Measurements from ENCODE around the gene IFNK. TPM values are rescaled to one million over a fixed set of nuclear protein-coding genes. Genes with fewer than 3 reads are reported as not detected.

Gene IFNK
- total RNA-seq, 2 experiments from 2014 or later: not detected

DNA sequence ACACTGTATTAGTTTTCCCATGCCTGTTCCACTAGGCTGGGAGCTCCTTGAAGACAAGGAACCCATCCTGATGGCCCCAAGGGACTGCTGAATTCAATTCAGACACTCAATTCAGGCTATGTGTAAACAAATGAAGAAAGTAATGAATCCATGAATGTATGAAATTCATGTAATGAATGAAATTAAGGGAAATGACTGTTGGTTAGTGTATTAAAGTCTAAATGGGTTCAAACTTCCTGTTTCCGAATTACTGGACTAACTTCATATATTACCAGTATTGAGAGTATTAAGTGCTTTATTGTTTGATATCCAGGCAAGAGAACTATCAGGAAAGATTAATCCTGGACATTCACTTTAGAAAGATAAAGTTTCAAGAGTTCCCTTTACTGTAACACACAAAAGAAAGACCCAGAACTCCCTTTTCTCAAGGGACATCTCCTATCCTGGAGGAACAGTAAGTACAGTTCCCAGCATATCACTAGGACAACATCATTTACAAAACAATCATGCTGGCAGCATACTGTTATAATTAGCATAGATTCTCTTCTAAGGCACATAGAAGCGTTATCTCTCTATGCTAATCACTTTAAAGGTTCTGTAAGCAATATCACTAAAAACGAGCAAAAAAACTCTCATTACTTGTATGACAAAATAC is 28.5 kb upstream of the IFNK start:
- no peaks in the 10 kb centered on the region for H3K4me1 ChIP-seq (ENCODE audit: insufficient read depth, low read length)
- no peaks in the 10 kb centered on the region for H3K36me3 ChIP-seq (ENCODE audit: insufficient read depth, low read length)
- H3K27ac ChIP-seq (ENCODE audit: low read depth in 1 of 2, low read length in 2 of 2): no peak overlapping the region
- intact Hi-C loops (cut with DNase I, micrococcal nuclease): loop anchor here in 1 of 2 experiments (10.0 kb wide), 1 partner anchor 71 kb away; no protein-coding TSS in a partner anchor
- H3K27ac Mint-ChIP-seq: no peak overlapping the region
- H3K4me3 ChIP-seq (ENCODE audit: low read length): no peak overlapping the region
- ChIA-PET CTCF (no interaction called here), POLR2A (no interaction called here)
- peaks cover 6% of the 10 kb centered on the region for H3K36me3 Mint-ChIP-seq (ENCODE audit: low read depth)
- no peaks in the 10 kb centered on the region for H3K27me3 Mint-ChIP-seq
- H3K4me3 Mint-ChIP-seq: no peak overlapping the region
- no peaks in the 10 kb centered on the region for H3K4me1 Mint-ChIP-seq (ENCODE audit: low read depth)
- no peak for ATAC-seq (ENCODE audit: poor library complexity)
- TF ChIP-seq, protein P1, sequence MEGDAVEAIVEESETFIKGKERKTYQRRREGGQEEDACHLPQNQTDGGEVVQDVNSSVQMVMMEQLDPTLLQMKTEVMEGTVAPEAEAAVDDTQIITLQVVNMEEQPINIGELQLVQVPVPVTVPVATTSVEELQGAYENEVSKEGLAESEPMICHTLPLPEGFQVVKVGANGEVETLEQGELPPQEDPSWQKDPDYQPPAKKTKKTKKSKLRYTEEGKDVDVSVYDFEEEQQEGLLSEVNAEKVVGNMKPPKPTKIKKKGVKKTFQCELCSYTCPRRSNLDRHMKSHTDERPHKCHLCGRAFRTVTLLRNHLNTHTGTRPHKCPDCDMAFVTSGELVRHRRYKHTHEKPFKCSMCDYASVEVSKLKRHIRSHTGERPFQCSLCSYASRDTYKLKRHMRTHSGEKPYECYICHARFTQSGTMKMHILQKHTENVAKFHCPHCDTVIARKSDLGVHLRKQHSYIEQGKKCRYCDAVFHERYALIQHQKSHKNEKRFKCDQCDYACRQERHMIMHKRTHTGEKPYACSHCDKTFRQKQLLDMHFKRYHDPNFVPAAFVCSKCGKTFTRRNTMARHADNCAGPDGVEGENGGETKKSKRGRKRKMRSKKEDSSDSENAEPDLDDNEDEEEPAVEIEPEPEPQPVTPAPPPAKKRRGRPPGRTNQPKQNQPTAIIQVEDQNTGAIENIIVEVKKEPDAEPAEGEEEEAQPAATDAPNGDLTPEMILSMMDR (IDR thresholded peaks at IDR 0.05): no peak
- H3K9me3 ChIP-seq (ENCODE audit: control insufficient read depth in 1 of 2, insufficient read depth in 1 of 2, low read length in 2 of 2): peaks cover 0 to 4% of the 10 kb centered on the region in 2 experiments
- no peaks in the 10 kb centered on the region for H3K9me3 Mint-ChIP-seq
- no peaks in the 10 kb centered on the region for H3K27me3 ChIP-seq (ENCODE audit: control insufficient read depth in 1 of 2, insufficient read depth in 2 of 2, low read length in 2 of 2)
- DNase-seq: no peak

DNA sequence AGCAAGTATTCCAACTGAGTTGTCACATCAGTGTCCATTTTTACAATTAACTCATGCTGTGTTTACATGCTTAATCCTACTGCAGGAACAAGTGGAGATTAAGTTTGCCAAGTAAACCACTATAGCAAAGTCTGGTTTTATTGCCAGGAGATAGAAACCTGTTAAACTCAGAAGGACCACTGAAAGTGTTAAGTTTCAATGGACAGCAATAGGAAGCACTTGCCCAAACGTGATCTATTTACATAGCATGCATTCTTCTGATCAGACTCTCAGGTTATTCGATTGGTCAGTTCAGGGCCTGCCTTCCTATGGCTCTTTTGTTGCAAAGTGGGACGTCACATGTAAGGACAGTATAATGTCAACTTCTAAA is 28.0 kb upstream of the IFNK start:
- TF ChIP-seq, protein P1 (IDR thresholded peaks at IDR 0.05): no peak
- ChIA-PET CTCF (no interaction called here), POLR2A (no interaction called here)
- no peak for ATAC-seq (ENCODE audit: poor library complexity)
- DNase-seq: no peak
- no peaks in the 10 kb centered on the region for H3K4me1 ChIP-seq (ENCODE audit: insufficient read depth, low read length)
- peaks cover 6% of the 10 kb centered on the region for H3K36me3 Mint-ChIP-seq (ENCODE audit: low read depth)
- H3K4me1 Mint-ChIP-seq (ENCODE audit: low read depth): no peaks in the 10 kb centered on the region
- H3K9me3 Mint-ChIP-seq: no peaks in the 10 kb centered on the region
- no peak overlapping the region for H3K4me3 Mint-ChIP-seq
- no peaks in the 10 kb centered on the region for H3K27me3 Mint-ChIP-seq
- H3K4me3 ChIP-seq (ENCODE audit: low read length): no peak overlapping the region
- H3K9me3 ChIP-seq (ENCODE audit: control insufficient read depth in 1 of 2, insufficient read depth in 1 of 2, low read length in 2 of 2): peaks cover 0 to 4% of the 10 kb centered on the region in 2 experiments
- H3K27me3 ChIP-seq (ENCODE audit: control insufficient read depth in 1 of 2, insufficient read depth in 2 of 2, low read length in 2 of 2): no peaks in the 10 kb centered on the region
- no peak overlapping the region for H3K27ac ChIP-seq (ENCODE audit: low read depth in 1 of 2, low read length in 2 of 2)
- no peaks in the 10 kb centered on the region for H3K36me3 ChIP-seq (ENCODE audit: insufficient read depth, low read length)
- H3K27ac Mint-ChIP-seq: no peak overlapping the region
- intact Hi-C loops (cut with DNase I, micrococcal nuclease): loop anchor here in 1 of 2 experiments (10.0 kb wide), 1 partner anchor 71 kb away; no protein-coding TSS in a partner anchor

DNA sequence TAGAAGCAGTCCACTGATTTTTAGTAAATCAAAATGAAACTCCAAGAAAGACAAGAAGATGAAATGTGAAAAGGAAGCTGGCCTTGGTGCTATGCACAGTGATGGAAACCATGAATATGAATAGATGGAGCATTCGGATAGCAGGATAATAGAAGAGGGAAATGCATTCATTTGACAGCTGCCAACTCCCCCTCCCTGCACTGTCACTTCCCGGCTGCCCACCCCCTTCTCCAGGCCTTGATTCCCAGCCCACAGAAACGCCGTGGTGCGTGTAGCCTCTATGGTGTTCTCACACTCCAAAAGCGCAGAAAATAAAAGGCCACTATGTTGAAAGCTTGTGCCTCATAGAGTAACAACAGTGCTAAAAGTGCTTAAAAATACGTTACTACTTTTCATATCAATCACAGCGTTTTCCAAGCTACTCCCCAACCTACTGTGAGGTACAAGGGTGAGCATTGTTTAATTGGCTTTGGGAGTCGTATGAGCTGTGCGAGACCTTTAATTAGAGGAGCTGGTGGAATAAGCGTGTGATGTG is 26.1 kb upstream of the IFNK start:
- Mint-ChIP-seq H3K9me3 (no peaks in the 10 kb centered on the region), H3K4me3 (no peak overlapping the region), H3K27me3 (no peaks in the 10 kb centered on the region), H3K27ac (no peak overlapping the region), H3K36me3 (ENCODE audit: low read depth) (peaks cover 2% of the 10 kb centered on the region), H3K4me1 (ENCODE audit: low read depth) (no peaks in the 10 kb centered on the region)
- ChIA-PET CTCF (no interaction called here), POLR2A (no interaction called here)
- Histone ChIP-seq H3K27me3 (ENCODE audit: control insufficient read depth in 1 of 2, insufficient read depth in 2 of 2, low read length in 2 of 2) (no peaks in the 10 kb centered on the region), H3K9me3 (ENCODE audit: control insufficient read depth in 1 of 2, insufficient read depth in 1 of 2, low read length in 2 of 2) (peaks cover 0 to 4% of the 10 kb centered on the region in 2 experiments), H3K4me1 (ENCODE audit: insufficient read depth, low read length) (no peaks in the 10 kb centered on the region), H3K27ac (ENCODE audit: low read depth in 1 of 2, low read length in 2 of 2) (no peak overlapping the region), H3K36me3 (ENCODE audit: insufficient read depth, low read length) (no peaks in the 10 kb centered on the region), H3K4me3 (ENCODE audit: low read length) (no peak overlapping the region)
- ATAC-seq (ENCODE audit: poor library complexity): no peak
- TF ChIP-seq, protein P1 (IDR thresholded peaks at IDR 0.05): no peak
- intact Hi-C loops (cut with DNase I, micrococcal nuclease): loop anchor here in 1 of 2 experiments (10.0 kb wide), 1 partner anchor 73 kb away; no protein-coding TSS in a partner anchor
- DNase-seq: no peak

Measured in CD4-positive, alpha-beta T cell (primary cell).